ENCODE results near the gene CHRNA9. TPM values are rescaled to one million over a fixed set of nuclear protein-coding genes. Genes with fewer than 3 reads are reported as not detected.

The CHRNA9 gene
- polyA plus RNA-seq, 1 of the 3 experiments (the other 2 are of a cell fraction), result 0.05 TPM

DNA sequence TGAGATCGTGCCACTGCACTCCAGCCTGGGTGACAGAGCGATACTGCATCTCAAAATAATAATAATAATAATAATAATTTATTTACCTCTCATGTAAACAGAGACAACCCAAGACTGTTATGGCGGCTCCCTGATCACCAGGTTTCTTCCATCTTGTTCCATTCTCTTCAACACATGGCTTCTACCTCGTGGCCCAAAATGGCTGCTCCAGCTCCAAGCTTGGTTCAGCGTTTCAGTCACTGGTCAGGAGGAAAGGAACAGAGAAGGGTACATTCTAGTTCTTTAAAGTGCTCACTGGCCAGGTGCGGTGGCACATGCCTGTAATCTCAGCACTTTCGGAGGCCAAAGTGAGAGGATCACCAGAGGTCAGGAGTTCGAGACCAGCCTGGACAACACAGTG is 24.9 kb upstream of the CHRNA9 start:
- Histone ChIP-seq H3K79me2 (ENCODE audit: insufficient read depth) (no peaks in the 10 kb centered on the region), H3K4me1 (ENCODE audit: control insufficient read depth in 1 of 2, insufficient read depth in 2 of 2, low read depth in 1 of 2, low read length in 1 of 2) (peaks cover 0 to 2% of the 10 kb centered on the region in 2 experiments; a peak in 1 of 4 replicates), H3K4me3 (ENCODE audit: low read depth in 2 of 2, low read length in 1 of 2) (no peak overlapping the region), H3K9ac (no peak overlapping the region), H3K27ac (ENCODE audit: low read depth in 2 of 2, low read length in 1 of 2) (no peak overlapping the region), H3K27me3 (ENCODE audit: insufficient read depth) (no peaks in the 10 kb centered on the region), H2AFZ (ENCODE audit: low read depth) (no peak overlapping the region), H3K4me2 (no peak overlapping the region), H3F3A (replicated peaks; ENCODE audit: insufficient read depth) (no peaks in the 10 kb centered on the region), H3K9me3 (no peaks in the 10 kb centered on the region), H3K9me2 (no peaks in the 10 kb centered on the region), H3K36me3 (replicated peaks in 1 of 2; ENCODE audit: control insufficient read depth in 1 of 2, insufficient read depth in 2 of 2, low read length in 1 of 2) (no peaks in the 10 kb centered on the region), H4K20me1 (ENCODE audit: insufficient read depth) (no peaks in the 10 kb centered on the region)
- CTCF ChIA-PET, result interaction anchor here (0.7 to 7.1 kb wide), 12 partner anchors 10 to 582 kb away, joined by 3 to 54 read pairs (median 4); partner anchors contain the start of gene N4BP2
- whole genome bisulfite sequencing (ENCODE audit: low lambda C conversion rate), result 97% methylated on average over 8 of the region's 8 CpGs
- POLR2A ChIA-PET, result no interaction called here
- no peak for DNase-seq
- no peak for TF ChIP-seq RAD21 (IDR thresholded peaks at IDR 0.05; ENCODE audit: low read length)
- no peak for TF ChIP-seq RXRA (IDR thresholded peaks at IDR 0.05; ENCODE audit: borderline replicate concordance, low read depth)
- no peak for TF ChIP-seq MXI1 (IDR thresholded peaks at IDR 0.05; ENCODE audit: low read depth, low read length)
- no peak for TF ChIP-seq EP300 (IDR thresholded peaks at IDR 0.05; ENCODE audit: borderline replicate concordance in 1 of 2, low read depth in 1 of 2, low read length in 1 of 2)
- TF ChIP-seq, protein P1, sequence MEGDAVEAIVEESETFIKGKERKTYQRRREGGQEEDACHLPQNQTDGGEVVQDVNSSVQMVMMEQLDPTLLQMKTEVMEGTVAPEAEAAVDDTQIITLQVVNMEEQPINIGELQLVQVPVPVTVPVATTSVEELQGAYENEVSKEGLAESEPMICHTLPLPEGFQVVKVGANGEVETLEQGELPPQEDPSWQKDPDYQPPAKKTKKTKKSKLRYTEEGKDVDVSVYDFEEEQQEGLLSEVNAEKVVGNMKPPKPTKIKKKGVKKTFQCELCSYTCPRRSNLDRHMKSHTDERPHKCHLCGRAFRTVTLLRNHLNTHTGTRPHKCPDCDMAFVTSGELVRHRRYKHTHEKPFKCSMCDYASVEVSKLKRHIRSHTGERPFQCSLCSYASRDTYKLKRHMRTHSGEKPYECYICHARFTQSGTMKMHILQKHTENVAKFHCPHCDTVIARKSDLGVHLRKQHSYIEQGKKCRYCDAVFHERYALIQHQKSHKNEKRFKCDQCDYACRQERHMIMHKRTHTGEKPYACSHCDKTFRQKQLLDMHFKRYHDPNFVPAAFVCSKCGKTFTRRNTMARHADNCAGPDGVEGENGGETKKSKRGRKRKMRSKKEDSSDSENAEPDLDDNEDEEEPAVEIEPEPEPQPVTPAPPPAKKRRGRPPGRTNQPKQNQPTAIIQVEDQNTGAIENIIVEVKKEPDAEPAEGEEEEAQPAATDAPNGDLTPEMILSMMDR (IDR thresholded peaks at IDR 0.05), result no peak

DNA sequence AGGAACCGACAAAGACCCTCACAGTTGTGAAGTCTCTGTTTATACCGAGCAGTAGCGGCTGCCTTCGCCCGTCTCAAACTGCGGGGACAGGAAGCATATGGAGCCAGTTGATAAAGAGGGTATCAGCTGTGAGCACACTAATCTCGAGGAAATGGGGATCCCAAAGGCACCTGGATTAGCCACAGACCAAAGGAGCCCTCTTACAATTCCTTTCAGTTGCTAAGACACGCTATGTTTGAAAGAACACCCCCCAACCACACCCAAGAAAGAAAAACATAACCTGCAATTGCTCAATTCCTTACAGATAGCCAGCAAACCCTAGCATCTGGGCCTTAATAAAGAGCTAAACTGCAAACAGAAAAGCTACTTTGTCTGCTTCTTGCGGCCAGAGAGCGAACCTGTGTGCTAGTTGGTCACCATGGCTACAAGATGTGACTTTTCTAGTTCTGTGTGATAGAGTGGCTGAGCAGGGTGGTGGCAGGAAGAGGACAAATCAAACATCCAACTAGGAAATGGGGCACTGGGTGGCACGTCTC is 23.3 kb upstream of the CHRNA9 start:
- CTCF ChIA-PET, result interaction anchor here (2.2 to 7.1 kb wide), 3 partner anchors 14 to 255 kb away, joined by 7 to 54 read pairs (median 44); partner anchors contain the start of gene N4BP2
- POLR2A ChIA-PET, result interaction anchor here (0.7 kb wide), 1 partner anchor 10 kb away, joined by 4 read pairs; no protein-coding TSS in a partner anchor

More for the DNA sequence above, 23.3 kb upstream of the CHRNA9 start:
- WGBS (ENCODE audit: low lambda C conversion rate), result 90% methylated on average over 11 of the region's 11 CpGs
- Histone ChIP-seq H3K9ac (no peak overlapping the region), H3K9me2 (no peaks in the 10 kb centered on the region), H3K4me3 (ENCODE audit: low read depth in 2 of 2, low read length in 1 of 2) (no peak overlapping the region), H3K4me2 (no peak overlapping the region), H3K27me3 (ENCODE audit: insufficient read depth) (no peaks in the 10 kb centered on the region), H2AFZ (ENCODE audit: low read depth) (no peak overlapping the region), H3K4me1 (ENCODE audit: control insufficient read depth in 1 of 2, insufficient read depth in 2 of 2, low read depth in 1 of 2, low read length in 1 of 2) (peaks cover 5 to 8% of the 10 kb centered on the region in 2 experiments; a peak in 3 of 4 replicates), H3K27ac (ENCODE audit: low read depth in 2 of 2, low read length in 1 of 2) (no peak overlapping the region), H3K36me3 (replicated peaks in 1 of 2; ENCODE audit: control insufficient read depth in 1 of 2, insufficient read depth in 2 of 2, low read length in 1 of 2) (no peaks in the 10 kb centered on the region), H3K79me2 (ENCODE audit: insufficient read depth) (no peaks in the 10 kb centered on the region), H4K20me1 (ENCODE audit: insufficient read depth) (no peaks in the 10 kb centered on the region), H3F3A (replicated peaks; ENCODE audit: insufficient read depth) (peaks cover 13% of the 10 kb centered on the region), H3K9me3 (no peaks in the 10 kb centered on the region)
- DNase-seq, result no peak
- no peak for TF ChIP-seq RCOR1 (IDR thresholded peaks at IDR 0.05; ENCODE audit: low read length)
- TF ChIP-seq RXRA (IDR thresholded peaks at IDR 0.05; ENCODE audit: borderline replicate concordance, low read depth), result no peak
- TF ChIP-seq, protein P2, sequence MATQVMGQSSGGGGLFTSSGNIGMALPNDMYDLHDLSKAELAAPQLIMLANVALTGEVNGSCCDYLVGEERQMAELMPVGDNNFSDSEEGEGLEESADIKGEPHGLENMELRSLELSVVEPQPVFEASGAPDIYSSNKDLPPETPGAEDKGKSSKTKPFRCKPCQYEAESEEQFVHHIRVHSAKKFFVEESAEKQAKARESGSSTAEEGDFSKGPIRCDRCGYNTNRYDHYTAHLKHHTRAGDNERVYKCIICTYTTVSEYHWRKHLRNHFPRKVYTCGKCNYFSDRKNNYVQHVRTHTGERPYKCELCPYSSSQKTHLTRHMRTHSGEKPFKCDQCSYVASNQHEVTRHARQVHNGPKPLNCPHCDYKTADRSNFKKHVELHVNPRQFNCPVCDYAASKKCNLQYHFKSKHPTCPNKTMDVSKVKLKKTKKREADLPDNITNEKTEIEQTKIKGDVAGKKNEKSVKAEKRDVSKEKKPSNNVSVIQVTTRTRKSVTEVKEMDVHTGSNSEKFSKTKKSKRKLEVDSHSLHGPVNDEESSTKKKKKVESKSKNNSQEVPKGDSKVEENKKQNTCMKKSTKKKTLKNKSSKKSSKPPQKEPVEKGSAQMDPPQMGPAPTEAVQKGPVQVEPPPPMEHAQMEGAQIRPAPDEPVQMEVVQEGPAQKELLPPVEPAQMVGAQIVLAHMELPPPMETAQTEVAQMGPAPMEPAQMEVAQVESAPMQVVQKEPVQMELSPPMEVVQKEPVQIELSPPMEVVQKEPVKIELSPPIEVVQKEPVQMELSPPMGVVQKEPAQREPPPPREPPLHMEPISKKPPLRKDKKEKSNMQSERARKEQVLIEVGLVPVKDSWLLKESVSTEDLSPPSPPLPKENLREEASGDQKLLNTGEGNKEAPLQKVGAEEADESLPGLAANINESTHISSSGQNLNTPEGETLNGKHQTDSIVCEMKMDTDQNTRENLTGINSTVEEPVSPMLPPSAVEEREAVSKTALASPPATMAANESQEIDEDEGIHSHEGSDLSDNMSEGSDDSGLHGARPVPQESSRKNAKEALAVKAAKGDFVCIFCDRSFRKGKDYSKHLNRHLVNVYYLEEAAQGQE (IDR thresholded peaks at IDR 0.05; ENCODE audit: low read depth, low read length), result no peak
- no peak for TF ChIP-seq FOSL2 (IDR thresholded peaks at IDR 0.05; ENCODE audit: borderline replicate concordance, low read depth)
- TF ChIP-seq JUND (IDR thresholded peaks at IDR 0.05), result no peak
